Measurements from ENCODE around the gene PAPLN. TPM values are rescaled to one million over a fixed set of nuclear protein-coding genes. Genes with fewer than 3 reads are reported as not detected.

PAPLN gene
- polyA plus RNA-seq, 3 donors, result 0.58 to 2.8 (median 0.73) TPM

DNA sequence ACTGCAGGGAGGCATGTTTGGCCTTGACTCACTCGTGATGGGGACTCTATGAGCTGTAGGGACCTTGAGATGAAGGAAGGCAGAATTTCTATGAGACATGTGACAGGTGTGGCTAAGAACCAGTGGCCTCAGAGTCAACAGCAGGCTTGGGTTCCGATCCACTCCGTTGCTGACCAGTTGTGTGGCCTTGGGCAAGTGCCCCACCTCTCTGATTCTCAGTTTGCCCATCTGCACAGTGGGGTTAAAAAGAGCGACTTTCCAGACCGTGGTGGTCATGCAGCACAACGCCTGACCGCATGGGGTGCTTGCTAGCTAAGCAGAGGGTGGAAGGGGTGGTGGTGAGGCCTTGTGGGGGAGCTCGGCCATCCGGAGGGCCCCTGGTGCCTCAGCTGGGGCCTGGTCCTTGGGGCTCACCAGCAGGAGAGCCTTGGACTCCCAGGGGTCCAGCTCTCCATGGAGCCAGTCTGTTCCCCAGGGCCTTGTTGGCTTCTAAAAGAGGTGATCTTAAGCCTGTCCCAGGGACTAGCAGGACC, 18.5 kb downstream of the PAPLN start:
- TF ChIP-seq, protein P1, sequence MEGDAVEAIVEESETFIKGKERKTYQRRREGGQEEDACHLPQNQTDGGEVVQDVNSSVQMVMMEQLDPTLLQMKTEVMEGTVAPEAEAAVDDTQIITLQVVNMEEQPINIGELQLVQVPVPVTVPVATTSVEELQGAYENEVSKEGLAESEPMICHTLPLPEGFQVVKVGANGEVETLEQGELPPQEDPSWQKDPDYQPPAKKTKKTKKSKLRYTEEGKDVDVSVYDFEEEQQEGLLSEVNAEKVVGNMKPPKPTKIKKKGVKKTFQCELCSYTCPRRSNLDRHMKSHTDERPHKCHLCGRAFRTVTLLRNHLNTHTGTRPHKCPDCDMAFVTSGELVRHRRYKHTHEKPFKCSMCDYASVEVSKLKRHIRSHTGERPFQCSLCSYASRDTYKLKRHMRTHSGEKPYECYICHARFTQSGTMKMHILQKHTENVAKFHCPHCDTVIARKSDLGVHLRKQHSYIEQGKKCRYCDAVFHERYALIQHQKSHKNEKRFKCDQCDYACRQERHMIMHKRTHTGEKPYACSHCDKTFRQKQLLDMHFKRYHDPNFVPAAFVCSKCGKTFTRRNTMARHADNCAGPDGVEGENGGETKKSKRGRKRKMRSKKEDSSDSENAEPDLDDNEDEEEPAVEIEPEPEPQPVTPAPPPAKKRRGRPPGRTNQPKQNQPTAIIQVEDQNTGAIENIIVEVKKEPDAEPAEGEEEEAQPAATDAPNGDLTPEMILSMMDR (IDR thresholded peaks at IDR 0.05), result no peak
- H3K9me3 Mint-ChIP-seq, result peaks cover 0 to 2% (median 0%) of the 10 kb centered on the region in 7 donors
- Histone ChIP-seq H3K36me3 (replicated peaks in 1 of 2; ENCODE audit: control insufficient read depth in 1 of 2, insufficient read depth in 2 of 2, low read length in 2 of 2) (no peaks in the 10 kb centered on the region), H3K4me3 (replicated peaks in 1 of 3; ENCODE audit: low read depth in 2 of 3, low read length in 3 of 3) (no peak overlapping the region), H3K79me2 (ENCODE audit: insufficient read depth, low read length) (no peaks in the 10 kb centered on the region), H3K4me1 (ENCODE audit: control insufficient read depth in 1 of 2, insufficient read depth in 2 of 2, low read length in 2 of 2) (no peaks in the 10 kb centered on the region), H3K9me3 (replicated peaks in 1 of 2; ENCODE audit: control insufficient read depth in 1 of 2, insufficient read depth in 1 of 2, low read length in 2 of 2) (no peaks in the 10 kb centered on the region), H3K27ac (ENCODE audit: low read depth in 1 of 2, low read length in 2 of 2) (no peak overlapping the region), H3K27me3 (ENCODE audit: control insufficient read depth in 2 of 2, insufficient read depth in 2 of 2, low read length in 2 of 2) (no peaks in the 10 kb centered on the region), H4K20me1 (ENCODE audit: insufficient read depth, low read length) (no peaks in the 10 kb centered on the region), H3K9ac (ENCODE audit: insufficient read depth, low read length, poor library complexity, severe bottlenecking) (no peak overlapping the region), H2AFZ (ENCODE audit: insufficient read depth, low read depth, low read length, poor library complexity, severe bottlenecking) (no peak overlapping the region), H3K4me2 (replicated peaks; ENCODE audit: extremely low read depth, low read length, poor library complexity, severe bottlenecking) (no peak overlapping the region)
- no peaks in the 10 kb centered on the region for H3K4me1 Mint-ChIP-seq
- no peak overlapping the region for H3K4me3 Mint-ChIP-seq
- H3K27me3 Mint-ChIP-seq (ENCODE audit: low read depth in 3 of 3), result peaks cover 0 to 2% (median 1%) of the 10 kb centered on the region in 3 donors
- peak overlapping the region in 1 of 7 donors; percentile 43 for H3K27ac Mint-ChIP-seq
- no peaks in the 10 kb centered on the region for H3K36me3 Mint-ChIP-seq
- 89% methylated on average over 9 of the region's 9 CpGs for WGBS (ENCODE audit: insufficient coverage)
- intact Hi-C loops (cut with micrococcal nuclease), result no loop called here
- DNase-seq, result no peak

DNA sequence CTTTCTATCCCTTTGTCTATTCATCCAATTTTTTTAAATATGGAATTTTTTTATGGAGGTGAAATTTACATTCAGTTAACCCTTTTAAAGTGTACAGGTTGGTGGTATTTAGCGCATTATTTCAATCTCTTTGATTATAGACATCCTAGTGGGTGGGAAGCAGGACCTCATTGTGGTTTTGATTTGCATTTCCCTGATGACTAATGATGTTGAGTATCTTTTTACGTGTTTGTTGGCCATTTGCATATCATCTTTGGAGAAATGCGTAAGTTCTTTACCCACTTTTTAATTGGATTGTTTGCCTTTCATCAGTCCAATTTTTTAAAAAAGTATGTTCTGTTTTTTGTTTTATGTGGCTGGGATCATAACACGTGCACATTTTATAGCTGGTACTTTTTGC, 20.8 kb downstream of the PAPLN start:
- Mint-ChIP-seq H3K4me3 (no peak overlapping the region), H3K27me3 (ENCODE audit: low read depth in 3 of 3) (peaks cover 1 to 2% (median 2%) of the 10 kb centered on the region in 3 donors), H3K4me1 (no peaks in the 10 kb centered on the region), H3K36me3 (no peaks in the 10 kb centered on the region), H3K27ac (no peak overlapping the region), H3K9me3 (peaks cover 0 to 2% (median 0%) of the 10 kb centered on the region in 7 donors)
- no peaks in the 10 kb centered on the region for H3K27me3 ChIP-seq (ENCODE audit: control insufficient read depth in 2 of 2, insufficient read depth in 2 of 2, low read length in 2 of 2)
- no peak overlapping the region for H3K4me2 ChIP-seq (replicated peaks; ENCODE audit: extremely low read depth, low read length, poor library complexity, severe bottlenecking)
- H3K79me2 ChIP-seq (ENCODE audit: insufficient read depth, low read length), result no peaks in the 10 kb centered on the region
- no peak overlapping the region for H3K27ac ChIP-seq (ENCODE audit: low read depth in 1 of 2, low read length in 2 of 2)
- WGBS (ENCODE audit: insufficient coverage), result 83% methylated on average over 1 of the region's 4 CpGs
- H3K36me3 ChIP-seq (replicated peaks in 1 of 2; ENCODE audit: control insufficient read depth in 1 of 2, insufficient read depth in 2 of 2, low read length in 2 of 2), result no peaks in the 10 kb centered on the region
- H2AFZ ChIP-seq (ENCODE audit: insufficient read depth, low read depth, low read length, poor library complexity, severe bottlenecking), result no peak overlapping the region
- DNase-seq, result no peak
- no peak overlapping the region for H3K4me3 ChIP-seq (replicated peaks in 1 of 3; ENCODE audit: low read depth in 2 of 3, low read length in 3 of 3)
- no peaks in the 10 kb centered on the region for H4K20me1 ChIP-seq (ENCODE audit: insufficient read depth, low read length)
- TF ChIP-seq, protein P1 (IDR thresholded peaks at IDR 0.05), result no peak
- no peaks in the 10 kb centered on the region for H3K9me3 ChIP-seq (replicated peaks in 1 of 2; ENCODE audit: control insufficient read depth in 1 of 2, insufficient read depth in 1 of 2, low read length in 2 of 2)
- no peak overlapping the region for H3K9ac ChIP-seq (ENCODE audit: insufficient read depth, low read length, poor library complexity, severe bottlenecking)
- intact Hi-C loops (cut with micrococcal nuclease), result no loop called here
- H3K4me1 ChIP-seq (ENCODE audit: control insufficient read depth in 1 of 2, insufficient read depth in 2 of 2, low read length in 2 of 2), result no peaks in the 10 kb centered on the region
